HG03575 (cell line): ENCODE data around the gene ZMYND10.

ENCODE experiments used
- ATAC-seq: cut with Tn5 transposase; IDR thresholded peaks from one replicate; pipeline ENCODE4 v1.9.1; 2021; ENCODE audit not compliant: unreplicated experiment, insufficient number of reproducible peaks, low FRiP score; ENCODE audit errors: extremely low read depth

Gene ZMYND10

DNA sequence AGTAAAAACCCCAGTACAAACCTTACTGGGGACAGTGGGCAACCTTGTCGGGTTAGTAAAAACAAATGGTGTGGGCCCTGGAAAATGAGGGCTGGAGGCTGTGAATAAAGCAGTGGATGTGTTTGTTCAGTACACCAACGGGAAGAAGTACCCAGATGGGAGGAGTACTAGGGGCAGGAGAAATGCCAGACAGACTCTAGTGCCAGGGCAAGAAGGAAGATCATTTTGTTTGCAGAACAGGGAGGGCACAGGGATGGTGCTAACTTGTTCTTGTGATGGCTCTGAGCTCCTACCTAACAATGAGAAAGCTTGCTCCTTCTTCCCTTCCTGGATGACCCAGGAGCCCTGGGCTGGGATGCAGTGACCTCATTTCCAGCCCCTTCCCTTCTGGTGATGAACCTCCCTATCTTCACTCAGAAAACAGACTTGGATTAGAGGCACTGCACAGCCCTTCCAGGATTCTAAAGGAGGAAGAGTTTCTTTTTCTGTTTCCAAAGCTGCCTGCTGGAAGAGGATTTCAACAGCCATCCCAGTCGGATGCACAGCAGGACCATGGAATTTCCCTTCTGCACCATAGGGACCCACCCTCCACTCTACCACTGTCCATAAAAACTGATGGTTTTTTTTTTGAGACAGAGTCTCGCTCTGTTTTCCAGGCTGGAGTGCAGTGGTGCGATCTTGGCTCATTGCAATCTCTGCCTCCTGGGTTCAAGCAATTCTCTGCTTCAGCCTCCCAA, 11.0 kb downstream of the ZMYND10 start:
- no peak for ATAC-seq

DNA sequence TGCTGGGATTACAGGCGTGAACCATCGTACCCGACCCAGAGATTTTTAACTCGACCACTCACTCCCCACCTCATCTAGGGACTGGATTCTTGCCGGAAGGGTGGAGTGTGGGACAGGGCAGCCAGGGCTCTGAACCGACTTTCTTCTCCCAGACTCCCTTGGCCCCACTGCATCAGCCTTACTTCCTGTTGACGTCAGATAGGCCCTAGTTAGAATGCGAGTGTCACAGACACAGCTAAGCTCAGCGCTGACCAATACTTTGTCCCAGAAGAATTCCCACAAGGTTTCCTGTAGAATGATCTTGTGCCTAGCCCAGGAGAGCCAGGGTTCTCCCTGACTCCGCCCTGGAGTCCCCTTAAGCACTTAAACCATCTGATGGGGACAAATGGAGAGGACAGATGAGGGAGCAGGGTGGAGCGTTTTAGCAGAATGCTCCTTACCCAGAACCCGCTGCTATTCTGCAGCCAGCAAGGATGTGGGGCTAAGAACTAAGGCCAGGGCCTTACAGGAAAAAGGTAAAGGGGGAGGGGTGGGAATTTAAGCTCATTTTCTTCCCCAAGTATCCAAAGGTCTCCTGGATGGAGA, 11.7 kb downstream of the ZMYND10 start:
- ATAC-seq: no peak

DNA sequence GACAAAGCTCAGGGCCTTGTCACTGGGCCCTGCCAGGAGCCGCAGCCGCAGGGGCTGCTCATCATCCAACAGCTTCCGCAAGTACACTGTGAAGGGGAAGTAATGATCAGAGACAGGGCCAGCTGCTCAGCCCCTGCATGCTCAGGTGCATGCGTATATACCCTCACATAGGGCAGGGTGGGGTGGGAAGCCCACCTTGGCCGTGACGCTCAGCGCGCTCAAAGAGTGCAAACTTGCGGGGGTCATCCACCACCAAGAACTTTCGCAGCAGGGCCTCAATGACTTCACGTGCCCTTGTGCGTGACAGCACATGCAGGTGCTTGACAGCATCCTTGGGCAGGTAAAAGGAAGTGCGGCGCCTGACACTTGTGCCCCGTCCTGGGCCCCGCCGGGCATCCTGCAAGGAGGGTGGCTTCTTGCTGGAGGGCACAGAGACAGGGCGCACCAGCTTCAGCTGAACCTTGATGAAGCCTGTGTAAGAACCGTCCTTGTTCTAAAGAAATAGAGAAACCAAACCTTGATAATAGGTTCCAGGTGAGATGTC, 14.1 kb downstream of the ZMYND10 start:
- ATAC-seq: no peak

DNA sequence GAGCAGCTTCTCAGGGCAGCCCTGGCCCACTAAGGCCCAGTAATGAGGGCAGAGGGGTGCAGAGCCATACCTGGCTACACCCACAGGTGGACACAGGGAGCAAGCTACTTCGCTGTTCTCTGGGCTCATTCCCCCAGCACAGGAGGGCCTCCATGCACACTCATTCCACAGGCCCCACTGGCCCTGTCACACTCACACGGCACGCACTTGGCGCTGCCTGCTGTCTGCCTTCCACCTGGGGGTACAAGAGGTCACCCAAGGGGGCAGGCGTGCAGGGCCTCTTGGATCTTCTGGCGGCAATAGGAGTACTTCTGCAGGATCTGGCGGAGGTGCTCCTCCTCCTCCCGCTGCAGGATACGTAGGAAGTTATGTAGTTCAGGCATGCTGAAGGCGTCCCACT, 15.2 kb downstream of the ZMYND10 start:
- ATAC-seq: no peak

DNA sequence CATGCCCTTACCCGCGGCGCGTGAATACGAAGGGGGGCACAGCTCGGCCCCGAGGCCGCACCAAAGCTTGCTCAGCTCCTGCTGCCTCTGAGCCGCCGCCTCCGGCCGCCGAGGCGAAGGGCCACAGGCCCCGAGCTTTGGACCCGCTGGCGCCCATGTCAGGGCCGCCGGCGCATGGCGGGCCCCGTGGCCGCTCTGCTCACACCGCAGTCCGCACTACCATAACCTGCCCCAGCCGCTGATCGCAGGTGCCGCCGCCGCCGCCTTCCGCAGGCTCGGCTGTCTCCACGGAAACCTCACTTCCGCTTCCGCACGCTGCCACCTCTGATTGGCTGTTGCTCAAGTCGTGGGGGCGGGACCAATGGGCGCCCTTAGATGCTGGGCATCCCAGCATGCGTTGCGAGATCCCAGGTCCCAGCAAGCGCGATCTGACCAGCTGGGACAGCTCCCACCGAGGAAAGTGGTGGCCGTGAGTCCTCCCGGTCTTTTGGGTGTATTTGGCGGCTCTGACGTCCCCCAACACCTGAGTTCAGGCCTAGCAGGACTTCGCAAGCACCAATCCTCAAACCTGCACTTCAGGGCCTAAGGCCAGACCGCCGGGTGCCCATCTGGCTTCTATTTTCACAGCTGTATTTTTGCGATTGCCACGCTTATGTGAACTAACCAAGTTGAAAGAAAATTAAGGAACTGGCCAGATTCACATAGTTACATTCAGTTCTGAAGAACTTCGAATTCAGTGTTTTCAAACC, 17.4 kb downstream of the ZMYND10 start, which contains the start of gene TUSC2:
TUSC2 (minus strand) TSS at position 281 of the 749 bp plus-strand sequence; CDS start at position 157, 124 bp downstream.
- peak; percentile 38 for ATAC-seq

DNA sequence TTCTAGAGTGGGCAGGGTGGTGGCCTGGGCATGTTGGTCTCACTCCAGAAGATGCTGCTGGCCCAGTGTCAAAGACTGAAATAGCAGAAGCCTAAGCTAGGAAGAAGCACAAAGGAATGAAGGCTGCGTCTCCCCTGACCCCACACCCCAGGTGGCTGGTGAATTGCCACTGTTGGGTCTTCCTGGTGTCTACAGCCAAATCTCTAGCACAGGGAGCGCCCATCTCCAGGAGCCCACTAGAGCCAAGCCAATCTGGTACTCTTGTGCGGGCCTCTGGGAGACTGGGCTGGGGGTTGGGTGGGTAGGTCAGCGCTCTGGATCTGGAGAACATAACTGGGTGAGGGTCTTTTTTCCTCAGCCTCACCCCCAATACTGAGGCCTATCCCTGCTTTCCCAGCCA, 18.4 kb downstream of the ZMYND10 start:
- ATAC-seq: no peak

DNA sequence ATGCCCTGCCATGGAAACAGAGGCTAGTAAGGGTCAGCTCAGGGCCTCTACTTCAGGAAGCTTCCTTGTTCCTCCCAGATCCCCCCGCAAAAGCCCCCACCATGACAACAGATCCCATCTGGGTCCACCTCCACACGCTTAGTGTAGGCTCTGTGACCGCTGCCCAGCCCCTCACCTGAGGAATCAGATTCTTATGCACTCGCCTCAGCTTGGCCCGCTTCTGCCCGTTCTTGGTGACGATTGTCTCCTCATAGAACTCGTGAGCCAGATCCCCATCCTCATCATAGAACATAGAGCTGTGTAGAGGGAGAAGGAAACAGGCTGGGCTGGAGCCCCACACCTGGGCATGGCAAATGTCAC, 19.4 kb downstream of the ZMYND10 start:
- no peak for ATAC-seq

DNA sequence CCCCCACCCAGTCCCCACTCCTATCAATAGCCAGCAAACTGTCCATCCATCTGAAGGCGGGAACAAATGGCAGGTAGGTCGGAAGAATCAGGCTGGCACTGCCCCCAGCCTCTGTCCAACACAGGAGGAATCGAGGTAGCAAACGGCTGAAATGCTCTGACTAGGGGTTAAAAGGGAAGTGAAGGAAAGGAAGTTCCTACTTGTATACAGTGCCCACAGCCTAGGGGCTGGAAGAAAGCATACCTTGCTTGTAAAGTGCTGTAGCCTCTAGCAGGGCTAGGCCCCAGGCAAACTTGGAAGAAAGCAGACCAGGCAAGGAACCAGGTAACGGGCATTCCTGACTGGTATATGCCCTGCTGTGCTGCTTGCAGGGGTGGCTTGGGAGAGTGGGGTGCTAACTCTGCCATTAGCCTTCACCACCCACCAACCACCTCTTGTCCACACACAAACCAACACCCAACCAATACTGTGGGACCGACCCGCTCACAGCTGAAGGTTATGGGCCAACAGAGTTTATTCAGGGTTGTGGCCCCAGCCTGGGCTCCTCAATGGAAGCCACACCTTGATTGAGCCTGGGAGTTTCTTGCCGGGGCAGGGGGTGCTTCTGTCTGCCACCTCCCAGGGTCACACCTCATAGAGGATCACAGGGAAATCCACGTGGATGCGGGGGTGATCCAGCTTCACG, 19.9 kb downstream of the ZMYND10 start:
- no peak for ATAC-seq

DNA sequence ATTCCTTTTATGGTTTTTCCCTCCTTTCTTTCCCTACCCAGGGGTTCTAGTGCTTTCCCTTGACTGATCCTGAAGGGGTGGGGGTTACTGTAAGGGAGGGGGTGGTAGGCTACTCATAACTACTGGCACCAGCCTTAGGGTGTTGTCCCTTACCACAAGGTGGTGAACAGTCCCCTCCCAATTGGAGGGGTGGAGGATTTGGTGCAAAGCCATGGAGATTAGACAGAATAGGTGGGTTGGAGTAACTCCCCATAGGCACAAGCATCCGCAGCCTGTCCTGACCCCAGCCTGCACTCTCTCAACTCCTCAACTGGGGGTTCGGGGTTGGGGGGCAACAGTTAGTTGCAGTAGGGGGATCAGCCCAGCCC, 20.4 kb downstream of the ZMYND10 start:
- ATAC-seq: no peak

DNA sequence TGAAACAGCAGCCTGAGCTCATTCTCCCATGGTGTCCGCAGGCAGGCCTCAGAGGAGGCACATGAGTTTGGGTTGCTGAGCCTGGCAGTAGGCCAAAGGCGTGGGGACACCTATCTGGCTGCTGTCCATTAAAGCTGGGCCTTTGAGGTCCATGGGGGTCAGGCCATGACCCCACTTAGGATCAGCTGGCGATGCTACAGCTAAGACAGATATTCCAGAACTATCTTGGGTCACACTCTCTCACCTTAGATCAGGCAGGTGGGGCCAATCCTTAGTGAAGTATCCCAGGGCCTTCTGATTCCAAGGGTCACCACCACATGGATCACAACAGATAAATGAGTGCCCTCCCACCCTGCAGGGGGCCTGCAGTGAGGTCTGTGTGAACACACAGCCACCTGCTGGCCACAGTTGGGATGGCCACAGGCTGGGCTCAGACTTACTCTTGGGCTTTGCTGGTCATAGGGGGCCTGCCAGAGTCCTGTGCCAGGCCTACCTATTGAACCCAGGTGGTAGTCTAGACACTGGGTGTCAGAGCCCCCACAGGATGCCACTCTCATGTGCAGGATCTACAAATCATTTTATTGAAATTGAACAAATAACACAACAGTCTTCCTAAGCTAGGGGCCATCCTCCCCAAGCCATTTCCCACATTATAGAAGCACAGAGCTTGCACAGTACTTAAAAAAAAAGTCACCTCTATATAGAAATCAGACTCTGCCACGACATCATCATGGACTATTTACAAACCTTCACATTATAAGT, 21.0 kb downstream of the ZMYND10 start:
- no peak for ATAC-seq

DNA sequence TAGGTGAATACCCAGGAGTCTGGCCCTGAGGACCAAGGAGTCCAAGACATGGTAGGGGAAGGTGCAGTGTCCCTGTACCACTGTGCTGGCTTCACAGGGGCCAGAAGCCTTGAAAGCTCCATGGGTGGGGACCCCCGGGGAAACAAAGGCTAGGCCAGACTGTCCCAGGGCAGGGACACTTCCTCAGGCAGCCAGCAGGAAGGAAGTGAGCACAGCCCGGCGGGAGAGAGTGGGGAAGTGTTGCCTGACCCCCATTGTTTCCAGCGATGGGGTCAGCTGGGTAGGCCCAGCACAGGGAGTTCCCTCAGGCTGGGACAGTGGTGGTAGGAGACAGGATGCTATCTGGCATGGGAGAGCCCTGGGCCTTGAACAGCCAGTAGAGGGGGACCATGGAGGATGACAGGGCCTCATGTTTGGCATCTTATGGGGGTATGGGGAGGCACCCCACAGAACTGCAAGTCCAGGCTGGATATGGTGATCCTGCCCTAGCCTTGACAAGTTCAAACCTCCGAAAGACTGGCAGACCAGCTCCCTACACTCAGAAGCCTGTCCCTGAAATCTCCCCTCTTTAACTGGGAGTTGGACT, 21.8 kb downstream of the ZMYND10 start:
- no peak for ATAC-seq

DNA sequence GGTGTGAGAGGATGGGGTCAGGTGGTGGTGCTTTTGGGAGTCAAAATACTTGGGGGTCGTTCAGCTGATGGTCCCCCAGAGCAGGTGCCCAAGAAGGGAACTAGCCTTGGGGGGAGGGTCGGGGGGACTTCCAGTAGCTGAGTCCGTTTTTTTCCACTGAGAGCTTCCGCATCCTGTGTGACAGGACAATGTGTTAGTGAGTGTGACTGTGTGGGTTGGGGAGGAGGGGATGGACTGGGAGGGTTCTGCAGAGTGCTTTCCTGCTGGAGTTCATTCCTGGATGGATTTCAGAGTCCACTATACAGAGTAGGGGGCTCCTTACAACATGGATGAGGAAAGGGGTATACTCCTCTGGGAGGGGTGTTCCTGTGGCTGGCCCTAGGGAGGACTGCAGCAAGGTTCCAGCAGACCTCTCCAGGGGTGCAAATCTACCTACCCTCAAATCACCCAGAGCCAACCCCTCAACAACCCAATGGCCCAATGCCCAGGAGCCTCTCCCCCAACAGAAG, 22.4 kb downstream of the ZMYND10 start:
- no peak for ATAC-seq

DNA sequence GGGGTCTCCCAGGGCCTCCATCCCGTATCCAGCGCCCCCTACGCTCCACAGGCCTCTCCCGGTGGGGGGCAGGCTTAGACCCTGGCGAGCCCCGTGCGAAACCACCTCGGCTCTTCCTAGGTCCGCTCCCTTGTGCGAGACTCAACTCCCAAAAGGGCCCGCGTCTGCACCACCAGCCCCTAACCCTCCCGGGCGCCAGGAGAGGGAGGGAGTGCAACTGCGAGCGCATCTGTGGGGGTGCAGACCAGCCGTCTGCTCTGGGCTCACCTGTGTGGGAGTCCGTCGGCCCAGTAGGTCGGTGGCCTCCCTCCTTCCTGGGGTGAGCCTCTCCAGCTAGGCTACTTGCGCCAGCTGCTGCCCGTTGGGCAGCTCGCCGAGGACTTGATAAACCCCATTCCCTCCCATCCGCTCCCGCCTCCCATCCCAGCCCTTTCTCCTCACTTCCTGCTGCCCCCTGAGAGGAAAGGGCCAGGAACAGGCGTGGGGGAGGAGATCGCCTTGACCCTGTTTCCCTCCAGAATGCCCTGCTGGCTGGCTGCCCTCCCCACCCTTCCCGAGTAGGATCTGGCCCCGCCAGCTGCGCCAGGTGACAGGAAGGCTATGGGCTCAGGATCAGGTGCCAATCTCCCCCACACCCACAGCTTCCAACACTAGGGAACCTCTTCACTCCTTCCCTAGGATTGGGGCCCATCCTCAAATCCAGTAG, 23.0 kb downstream of the ZMYND10 start, which contains the start of gene HYAL2:
HYAL2 (minus strand) TSS at position 360 of the 706 bp plus-strand sequence. CDS start 2,256 bp downstream, outside the sequence.
- no peak for ATAC-seq

DNA sequence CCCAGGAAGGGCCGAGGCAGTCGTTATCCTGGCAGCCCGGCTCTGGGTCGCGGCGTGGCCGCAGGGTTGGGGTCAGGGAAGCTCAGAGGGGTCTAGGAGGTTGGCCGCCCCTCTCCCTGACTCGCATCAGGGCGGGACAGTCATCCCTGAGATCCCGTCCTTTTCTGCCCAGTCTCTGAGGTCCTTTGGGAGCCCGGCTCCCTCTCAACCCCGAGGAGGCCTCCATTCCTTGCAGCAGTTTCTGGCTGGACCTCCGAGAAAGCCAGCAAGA, 23.5 kb downstream of the ZMYND10 start:
- ATAC-seq: no peak

DNA sequence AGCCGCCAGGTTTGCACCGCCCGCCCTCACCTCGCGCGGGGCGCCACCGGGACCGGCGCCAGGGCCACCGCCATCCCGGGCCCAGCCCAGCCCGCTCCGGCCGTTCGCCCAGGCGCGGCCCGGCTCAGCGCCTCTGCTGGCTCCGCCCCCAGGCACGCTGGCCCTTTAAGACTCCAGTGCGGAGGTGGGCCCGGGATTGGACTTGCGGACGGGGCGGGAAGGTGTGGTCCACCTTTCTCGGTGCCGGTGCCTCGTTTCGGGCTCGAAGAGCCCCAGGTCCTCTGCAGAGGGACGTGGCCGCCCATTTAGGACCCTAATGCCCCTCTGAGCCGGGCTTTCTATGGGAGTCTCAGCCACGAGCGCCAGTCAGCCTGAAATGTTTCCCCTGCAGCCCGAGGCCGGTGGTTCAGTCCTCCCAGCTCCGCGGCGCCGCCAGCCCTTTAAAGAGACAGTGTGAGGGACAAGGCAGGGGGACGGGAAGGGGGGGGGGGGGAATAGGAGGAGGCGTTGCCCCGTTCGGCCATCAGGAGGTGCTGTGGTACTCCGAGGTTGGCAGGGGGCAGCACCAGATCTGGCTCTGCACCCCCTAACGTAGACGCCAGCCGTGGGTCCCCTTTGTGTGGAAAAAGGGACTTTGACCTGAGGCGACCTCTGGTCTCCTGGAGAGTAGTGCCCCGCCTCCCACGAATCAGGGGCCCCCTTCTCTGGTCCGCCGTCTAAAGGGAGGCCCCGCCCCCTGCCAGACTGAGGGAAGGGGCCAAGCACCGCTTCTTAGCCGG, 24.0 kb downstream of the ZMYND10 start:
- no peak for ATAC-seq

DNA sequence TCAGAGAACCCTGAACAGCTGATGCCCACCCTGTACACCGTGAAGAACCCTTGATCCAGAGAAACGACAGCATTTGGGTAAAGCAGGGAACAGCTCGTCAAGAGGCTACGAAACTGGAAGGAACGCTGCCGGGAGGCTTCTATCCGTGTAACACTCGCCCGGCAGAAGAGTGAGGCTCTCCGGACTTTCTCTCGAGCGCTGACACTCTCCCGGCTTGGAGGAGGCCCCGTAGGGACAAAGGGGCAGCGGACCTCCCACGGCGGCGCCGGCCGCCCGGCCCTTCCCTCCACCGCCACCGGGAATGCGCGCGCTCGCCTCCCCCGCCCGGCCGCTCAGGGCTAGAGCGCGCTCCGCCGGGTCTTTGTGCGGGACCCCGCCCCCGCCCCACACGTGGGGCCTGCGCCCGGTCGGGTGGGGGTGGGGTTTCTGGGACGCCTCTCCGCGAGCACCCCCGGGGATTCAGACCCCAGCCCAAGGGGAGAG, 24.6 kb downstream of the ZMYND10 start:
- ATAC-seq: no peak
